Measurements from ENCODE around the gene RPGRIP1L. TPM values are rescaled to one million over a fixed set of nuclear protein-coding genes. Genes with fewer than 3 reads are reported as not detected.

Gene RPGRIP1L
- total RNA-seq, 1 experiment from 2014 or later: 10.3 TPM

- ChIA-PET POLR2A (no interaction called here), CTCF (no interaction called here)
- no peaks in the 10 kb centered on the region for H3K9me2 ChIP-seq (ENCODE audit: insufficient read depth)
These were observed 31.2 kb downstream of the RPGRIP1L start for GRCh38 chr16:53672461-53672860.

More at GRCh38 chr16:53672461-53672860, 31.2 kb downstream of the RPGRIP1L start:
- no TSS peak for BruUV-seq (replicated peaks)
- Histone ChIP-seq H4K20me1 (ENCODE audit: insufficient read depth) (no peaks in the 10 kb centered on the region), H3K4me3 (replicated peaks in 1 of 2; ENCODE audit: low read depth in 1 of 2, low read length in 2 of 2) (no peak overlapping the region), H3K9ac (ENCODE audit: low read length) (no peak overlapping the region), H3K36me3 (ENCODE audit: control insufficient read depth in 1 of 2, insufficient read depth in 2 of 2, low read length in 2 of 2) (no peaks in the 10 kb centered on the region), H3K27me3 (ENCODE audit: insufficient read depth, low read length) (no peaks in the 10 kb centered on the region), H2AFZ (ENCODE audit: low read depth, low read length, poor library complexity, severe bottlenecking) (no peak overlapping the region), H3K27ac (ENCODE audit: low read depth, low read length) (no peak overlapping the region), H3K4me2 (ENCODE audit: low read length) (no peak overlapping the region), H3K79me2 (ENCODE audit: insufficient read depth, low read length) (no peaks in the 10 kb centered on the region), H3K4me1 (ENCODE audit: control insufficient read depth in 1 of 2, insufficient read depth in 2 of 2, low read length in 2 of 2) (no peaks in the 10 kb centered on the region), H3K9me3 (ENCODE audit: control insufficient read depth in 1 of 2, insufficient read depth in 1 of 2, low read depth in 1 of 2, low read length in 2 of 2) (no peaks in the 10 kb centered on the region)
- intact Hi-C loops (cut with micrococcal nuclease): no loop called here
- ATAC-seq (no peak), DNase-seq (ENCODE audit: low read depth, low spot score) (no peak)
- no peak for TF ChIP-seq SRF (IDR thresholded peaks at IDR 0.05; ENCODE audit: low read depth)
- TF ChIP-seq REST (IDR thresholded peaks at IDR 0.05; ENCODE audit: low read depth): no peak
- no peak for TF ChIP-seq ZNF274 (IDR thresholded peaks at IDR 0.05; ENCODE audit: low read depth, low read length)
- RAD21 ChIA-PET (ENCODE audit: low non-redundant PET in 1 of 2, low total read pairs in 2 of 2, uncharacterized antibody in 2 of 2, unreplicated experiment in 2 of 2): no interaction called here

Data from HCT116 (cell line).